H1 (cell line): ENCODE data around the gene DUS1L. TPM values are rescaled to one million over a fixed set of nuclear protein-coding genes. Genes with fewer than 3 reads are reported as not detected.

Experiments used
- CTCF ChIA-PET: fragments of 300-600 bp; sonication (Branson Sonifier 250); formaldehyde crosslinking; loops from one replicate; lab custom pipeline; 2021; ENCODE audit not compliant: partially characterized antibody; lab: Charles Lee
- POLR2A ChIA-PET: fragments of 300-600 bp; sonication (Branson Sonifier 250); formaldehyde crosslinking; loops from one replicate; lab custom pipeline; 2021; ENCODE audit warnings: inconsistent platforms; ENCODE audit not compliant: partially characterized antibody; lab: Charles Lee
- DNase-seq, 2 experiments: peaks; one replicate each; pipeline versions ENCODE4 v3.0.0 to v3.0.0-alpha.2; 2010 to 2022; ENCODE audit warnings: low spot score in 2 of 2, low read depth in 1 of 2, mixed read lengths in 1 of 2
- FAIRE-seq: peaks from 2 replicates; lab custom pipeline; 2011; peaks lifted over from hg19 to GRCh38; lab: Jason Lieb, UNC
- H2AFZ ChIP-seq: 2 replicates; pipeline ENCODE4 v1.8.1; 2012; ENCODE audit warnings: low read length, inconsistent platforms
- H2AK5ac ChIP-seq: 2 replicates; pipeline ENCODE4 v1.6.1; 2013; ENCODE audit warnings: low read depth, low read length
- H2BK120ac ChIP-seq: replicated peaks from 2 replicates; pipeline ENCODE3; 2013; ENCODE audit warnings: low read depth, low read length, inconsistent platforms
- H2BK12ac ChIP-seq: 2 replicates; pipeline ENCODE4 v1.6.1; 2013; ENCODE audit warnings: low read depth, low read length
- H2BK15ac ChIP-seq: 2 replicates; pipeline ENCODE4 v1.6.1; 2013; ENCODE audit warnings: low read length
- H2BK20ac ChIP-seq: 2 replicates; pipeline ENCODE4 v1.6.1; 2013; ENCODE audit warnings: low read length
- H2BK5ac ChIP-seq: 2 replicates; pipeline ENCODE4 v1.6.1; 2013; ENCODE audit warnings: low read depth, low read length
- H3K14ac ChIP-seq: 2 replicates; pipeline ENCODE4 v1.6.1; 2013; ENCODE audit warnings: inconsistent platforms; ENCODE audit not compliant: insufficient read length
- H3K18ac ChIP-seq: 2 replicates; pipeline ENCODE4 v1.6.1; 2013; ENCODE audit warnings: low read length; ENCODE audit errors: extremely low read depth
- H3K23ac ChIP-seq: 2 replicates; pipeline ENCODE4 v1.6.1; 2013; ENCODE audit warnings: inconsistent platforms; ENCODE audit not compliant: insufficient read length
- H3K23me2 ChIP-seq: 2 replicates; pipeline ENCODE4 v1.6.1; 2013; ENCODE audit warnings: low read depth, low read length
- H3K27ac ChIP-seq: 2 replicates; pipeline ENCODE4 v1.6.1; 2011; ENCODE audit warnings: low read depth, low read length, inconsistent platforms
- H3K27me3 ChIP-seq, 4 experiments: replicated peaks in 1 of 4; 1 replicate in 1 of 4; 2 replicates in 3 of 4; pipeline versions ENCODE4 v1.6.1 to v1.8.1; 2011 to 2013; ENCODE audit warnings: low read length in 3 of 4, mild to moderate bottlenecking in 3 of 4, inconsistent platforms in 2 of 4, mixed read lengths in 2 of 4, moderate library complexity in 1 of 4; ENCODE audit not compliant: control insufficient read depth in 3 of 4, insufficient read depth in 3 of 4; ENCODE audit errors: extremely low read depth in 1 of 4
- H3K36me3 ChIP-seq, 4 experiments: 2 replicates each; pipeline versions ENCODE4 v1.6.1 to v1.8.1; 2011 to 2013; ENCODE audit warnings: mild to moderate bottlenecking in 4 of 4, low read length in 3 of 4, moderate library complexity in 2 of 4, control low read depth in 1 of 4, inconsistent platforms in 1 of 4; ENCODE audit not compliant: insufficient read depth in 4 of 4, control insufficient read depth in 2 of 4
- H3K4ac ChIP-seq: replicated peaks from 2 replicates; pipeline ENCODE3; 2013; ENCODE audit warnings: low read length, low read depth, mixed read lengths, inconsistent platforms; ENCODE audit not compliant: insufficient read length
- H3K4me1 ChIP-seq, 4 experiments: replicated peaks in 1 of 4; 1 replicate in 1 of 4; 2 replicates in 3 of 4; pipeline versions ENCODE4 v1.6.1 to v1.8.1; 2011 to 2013; ENCODE audit warnings: low read length in 3 of 4, inconsistent platforms in 2 of 4, mixed read lengths in 1 of 4; ENCODE audit not compliant: insufficient read depth in 4 of 4, control insufficient read depth in 3 of 4
- H3K4me2 ChIP-seq, 2 experiments: 2 replicates each; pipeline versions ENCODE4 v1.6.1 to v1.8.1; 2011 to 2013; ENCODE audit warnings: low read depth in 2 of 2, low read length in 2 of 2, control low read depth in 1 of 2, inconsistent platforms in 1 of 2, mild to moderate bottlenecking in 1 of 2; ENCODE audit not compliant: insufficient read depth in 1 of 2
- H3K4me3 ChIP-seq, 4 experiments: fragments of 200-600, 300-600 bp in 1 of 4; sonication (generic), shearing (Covaris generic), sonication (Bioruptor Twin) in 1 of 4; 2 replicates each; pipeline versions ENCODE4 v1.5.1 to v1.8.1; 2011 to 2016; ENCODE audit warnings: low read length in 4 of 4, low read depth in 3 of 4, control low read depth in 2 of 4, inconsistent platforms in 2 of 4, mild to moderate bottlenecking in 2 of 4, mixed read lengths in 1 of 4, moderate library complexity in 1 of 4; ENCODE audit not compliant: insufficient read depth in 2 of 4; ENCODE audit errors: extremely low read depth in 1 of 4
- H3K56ac ChIP-seq: replicated peaks from 2 replicates; pipeline ENCODE3; 2013; ENCODE audit warnings: low read depth, mild to moderate bottlenecking, mixed read lengths, low read length, inconsistent platforms; ENCODE audit not compliant: insufficient read length
- H3K79me1 ChIP-seq: 2 replicates; pipeline ENCODE4 v1.6.1; 2013; ENCODE audit warnings: low read depth, low read length, control low read depth
- H3K79me2 ChIP-seq, 2 experiments: 2 replicates each; pipeline versions ENCODE4 v1.6.1 to v1.8.1; 2012 to 2013; ENCODE audit warnings: low read length in 2 of 2, mild to moderate bottlenecking in 2 of 2, inconsistent platforms in 1 of 2; ENCODE audit not compliant: insufficient read depth in 2 of 2, control insufficient read depth in 1 of 2
- H3K9ac ChIP-seq, 4 experiments: replicated peaks in 1 of 4; 1 replicate in 1 of 4; 2 replicates in 3 of 4; pipeline versions ENCODE4 v1.6.1 to v1.8.1; 2011 to 2013; ENCODE audit warnings: low read depth in 3 of 4, low read length in 3 of 4, control low read depth in 2 of 4, mild to moderate bottlenecking in 2 of 4, moderate library complexity in 2 of 4, inconsistent platforms in 1 of 4; ENCODE audit errors: extremely low read depth in 1 of 4
- H3K9me3 ChIP-seq, 2 experiments: 2 replicates each; pipeline versions ENCODE4 v1.6.1 to v1.8.1; 2012 to 2013; ENCODE audit warnings: mild to moderate bottlenecking in 2 of 2, moderate library complexity in 2 of 2, control low read depth in 1 of 2, inconsistent platforms in 1 of 2, low read depth in 1 of 2, low read length in 1 of 2, mixed read lengths in 1 of 2; ENCODE audit not compliant: insufficient read depth in 2 of 2
- H4K20me1 ChIP-seq, 2 experiments: replicated peaks in 1 of 2; 2 replicates each; pipeline versions ENCODE3 to v1.8.1; 2011 to 2013; ENCODE audit warnings: inconsistent platforms in 2 of 2, low read length in 2 of 2, mild to moderate bottlenecking in 1 of 2; ENCODE audit not compliant: insufficient read depth in 2 of 2, control insufficient read depth in 1 of 2
- H4K5ac ChIP-seq: 2 replicates; pipeline ENCODE4 v1.6.1; 2013; ENCODE audit warnings: low read length, low read depth, mixed read lengths, inconsistent platforms; ENCODE audit not compliant: insufficient read length
- H4K8ac ChIP-seq: 2 replicates; pipeline ENCODE4 v1.8.0; 2013; ENCODE audit warnings: mild to moderate bottlenecking, moderate library complexity, low read length, inconsistent platforms; ENCODE audit not compliant: insufficient read depth; ENCODE audit errors: extremely low read depth
- H4K91ac ChIP-seq: replicated peaks from 2 replicates; pipeline ENCODE3; 2013; ENCODE audit warnings: low read length, mixed read lengths, inconsistent platforms; ENCODE audit not compliant: insufficient read length
- CBX5 ChIP-seq: fragments of 300-800, 300-1000 bp; sonication (generic); IDR thresholded peaks from 2 replicates; pipeline ENCODE4 v1.7.1; 2016; ENCODE audit warnings: antibody characterized with exemption, low read length, low read depth
- CBX8 ChIP-seq: fragments of 300-800, 300-1000 bp; sonication (generic); IDR thresholded peaks from 2 replicates; pipeline ENCODE4 v1.7.1; 2016; ENCODE audit warnings: low read depth, low read length, borderline replicate concordance
- CHD2 ChIP-seq: IDR thresholded peaks from 2 replicates; pipeline ENCODE4 v1.6.1; 2012; ENCODE audit warnings: low read length, improper control_type of control experiment
- EGR1 ChIP-seq: IDR thresholded peaks from 2 replicates; pipeline ENCODE4 v1.6.1; 2011; ENCODE audit warnings: low read depth, low read length, borderline replicate concordance
- EZH2 ChIP-seq: fragments of 200-600 bp; sonication (generic); IDR thresholded peaks from 2 replicates; pipeline ENCODE4 v1.7.1; 2012; ENCODE audit warnings: low read depth, mild to moderate bottlenecking, moderate library complexity, low read length, inconsistent platforms; ENCODE audit not compliant: severe bottlenecking
- POLR2A ChIP-seq, 2 experiments: IDR thresholded peaks; 1 replicate in 1 of 2; 2 replicates in 1 of 2; pipeline ENCODE4 v1.6.1; 2011; ENCODE audit warnings: low read depth in 2 of 2, low read length in 2 of 2, mild to moderate bottlenecking in 2 of 2; ENCODE audit errors: control extremely low read depth in 1 of 2
- RBBP5 ChIP-seq: IDR thresholded peaks from 2 replicates; pipeline ENCODE4 v1.7.1; 2012; ENCODE audit warnings: low read depth, mild to moderate bottlenecking, inconsistent platforms, low read length, moderate library complexity, borderline replicate concordance
- WGBS, 2 experiments: shearing (Covaris generic) in 1 of 2; methylation state at CpG; one replicate each; pipeline versions ENCODE4 v1.1.6 to v1.1.7; 2013 to 2015; ENCODE audit warnings: low lambda C conversion rate in 2 of 2, mixed read lengths in 2 of 2, inconsistent platforms in 1 of 2, low coverage in 1 of 2, missing lambda C conversion rate in 1 of 2; ENCODE audit not compliant: insufficient replicate concordance in 2 of 2, insufficient coverage in 1 of 2, insufficient read length in 1 of 2; ENCODE audit errors: extremely low coverage in 1 of 2, missing lambda C conversion rate in 1 of 2; 5-methylcytosine and 5-hydroxymethylcytosine counted together
- polyA plus RNA-seq, 7 experiments: library from polyadenylated mRNA; depleted of rRNA in 3 of 7; stranded (reverse) in 5 of 7; unstranded in 2 of 7; fragments of >200 nt in 5 of 7; fragments of 200-250 nt in 2 of 7; gene quantifications; 1 replicate in 5 of 7; 2 replicates in 1 of 7; 4 replicates in 1 of 7; pipeline versions ENCODE4 v1.2.1 to v1.2.3, GENCODE V29; 2011 to 2013; ENCODE audit warnings: missing spikeins in 2 of 7, mixed read lengths in 2 of 7
- total RNA-seq: library from RNA; stranded (reverse); fragmentation: NEBNext Ultra II Directional; extraction: Animal tissue kit (Norgen Biotek cat#: 25700); gene quantifications from 2 replicates; pipeline ENCODE4 v1.2.1, GENCODE V29; 2021
- TF ChIP-seq, protein P1 (sequence below): IDR thresholded peaks from 2 replicates; pipeline ENCODE4 v1.6.1; 2011; ENCODE audit warnings: low read length, improper control_type of control experiment
- TF ChIP-seq, protein P2 (sequence below): IDR thresholded peaks from 2 replicates; pipeline ENCODE4 v1.6.1; 2012; ENCODE audit warnings: low read length, inconsistent platforms

Gene DUS1L
- total and polyA plus RNA-seq, 2 of the 8 experiments (the other 6 are each of a cell fraction or from before 2014, with no cell fraction given): 34.5 to 69.1 TPM

DNA sequence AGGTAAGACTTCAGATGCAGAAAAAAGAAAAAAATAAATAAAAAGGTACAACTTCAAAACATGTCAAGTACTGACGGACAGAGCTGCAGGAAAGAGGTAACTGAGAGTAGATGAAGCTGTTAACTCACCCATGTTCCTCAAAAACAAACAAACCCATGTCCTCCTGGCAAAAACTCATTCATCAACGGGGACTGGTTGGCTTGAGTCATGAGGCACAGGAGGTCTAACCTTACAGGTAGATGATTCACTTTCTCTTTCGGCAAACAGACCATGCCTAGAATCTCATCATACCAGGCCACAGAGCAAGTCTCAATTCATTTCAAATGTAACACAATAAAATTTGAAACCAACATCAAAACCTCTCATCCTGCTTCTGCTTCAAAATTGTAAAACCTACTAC is 44.7 kb upstream of the DUS1L start:
- no peak overlapping the region for H4K8ac ChIP-seq
- no peak overlapping the region for H3K14ac ChIP-seq
- H3K4me1 ChIP-seq: peaks cover 0 to 15% (median 13%) of the 10 kb centered on the region in 4 experiments; a peak in 5 of 7 replicates
- H3K9ac ChIP-seq: no peak overlapping the region
- no peaks in the 10 kb centered on the region for H3K9me3 ChIP-seq
- H4K91ac ChIP-seq: no peak overlapping the region
- no peak overlapping the region for H2BK20ac ChIP-seq
- no peak overlapping the region for H3K4me3 ChIP-seq
- no peaks in the 10 kb centered on the region for H3K23me2 ChIP-seq
- H3K18ac ChIP-seq: no peak overlapping the region
- 92% methylated on average over 3 of the region's 3 CpGs; no CpG with 5 or more reads in 1 of the 2 experiments for WGBS, 2 experiments
- H3K23ac ChIP-seq: no peak overlapping the region
- no peak overlapping the region for H2AFZ ChIP-seq
- H3K79me1 ChIP-seq: no peaks in the 10 kb centered on the region
- H2BK5ac ChIP-seq: no peak overlapping the region
- no peak overlapping the region for H2BK12ac ChIP-seq
- CTCF ChIA-PET: interaction anchor here (1.5 to 2.1 kb wide), 3 partner anchors 11 to 80 kb away, joined by 6 read pairs; no protein-coding TSS in a partner anchor
- no peak overlapping the region for H3K4me2 ChIP-seq
- no peak overlapping the region for H3K4ac ChIP-seq
- H2BK120ac ChIP-seq: no peak overlapping the region
- TF ChIP-seq RBBP5: no peak
- no peak for TF ChIP-seq EGR1
- TF ChIP-seq, protein P1, sequence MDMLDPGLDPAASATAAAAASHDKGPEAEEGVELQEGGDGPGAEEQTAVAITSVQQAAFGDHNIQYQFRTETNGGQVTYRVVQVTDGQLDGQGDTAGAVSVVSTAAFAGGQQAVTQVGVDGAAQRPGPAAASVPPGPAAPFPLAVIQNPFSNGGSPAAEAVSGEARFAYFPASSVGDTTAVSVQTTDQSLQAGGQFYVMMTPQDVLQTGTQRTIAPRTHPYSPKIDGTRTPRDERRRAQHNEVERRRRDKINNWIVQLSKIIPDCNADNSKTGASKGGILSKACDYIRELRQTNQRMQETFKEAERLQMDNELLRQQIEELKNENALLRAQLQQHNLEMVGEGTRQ: no peak
- no peak for TF ChIP-seq POLR2A (IDR thresholded peaks at IDR 0.05; ENCODE audit: control extremely low read depth in 1 of 2, low read depth in 2 of 2, low read length in 2 of 2)
- no peak for TF ChIP-seq EZH2
- TF ChIP-seq CBX8: no peak
- no peak for TF ChIP-seq CHD2
- TF ChIP-seq, protein P2, sequence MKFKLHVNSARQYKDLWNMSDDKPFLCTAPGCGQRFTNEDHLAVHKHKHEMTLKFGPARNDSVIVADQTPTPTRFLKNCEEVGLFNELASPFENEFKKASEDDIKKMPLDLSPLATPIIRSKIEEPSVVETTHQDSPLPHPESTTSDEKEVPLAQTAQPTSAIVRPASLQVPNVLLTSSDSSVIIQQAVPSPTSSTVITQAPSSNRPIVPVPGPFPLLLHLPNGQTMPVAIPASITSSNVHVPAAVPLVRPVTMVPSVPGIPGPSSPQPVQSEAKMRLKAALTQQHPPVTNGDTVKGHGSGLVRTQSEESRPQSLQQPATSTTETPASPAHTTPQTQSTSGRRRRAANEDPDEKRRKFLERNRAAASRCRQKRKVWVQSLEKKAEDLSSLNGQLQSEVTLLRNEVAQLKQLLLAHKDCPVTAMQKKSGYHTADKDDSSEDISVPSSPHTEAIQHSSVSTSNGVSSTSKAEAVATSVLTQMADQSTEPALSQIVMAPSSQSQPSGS: no peak
- no peak for TF ChIP-seq CBX5
- TF ChIP-seq, all 59 proteins: peak for 0
- DNase-seq (no peak), FAIRE-seq (no peak)
- POLR2A ChIA-PET: interaction anchor here (2.6 kb wide), 1 partner anchor 12 kb away, joined by 11 read pairs; the partner anchor contains the start of gene FASN
- H3K56ac ChIP-seq: no peak overlapping the region
- no peaks in the 10 kb centered on the region for H3K79me2 ChIP-seq
- H4K5ac ChIP-seq: no peak overlapping the region
- no peak overlapping the region for H3K27ac ChIP-seq
- H4K20me1 ChIP-seq: peaks cover 0 to 3% of the 10 kb centered on the region in 2 experiments
- H2BK15ac ChIP-seq: no peak overlapping the region
- H2AK5ac ChIP-seq: no peak overlapping the region
- no peaks in the 10 kb centered on the region for H3K36me3 ChIP-seq
- peaks cover 0 to 4% (median 0%) of the 10 kb centered on the region in 4 experiments; a peak in 2 of 7 replicates for H3K27me3 ChIP-seq
